ENCODE data around the gene SLC43A3.
"Not testable (repeated sequence)": the region's sequence is repeated elsewhere in the genome, so short reads cannot be mapped to it uniquely, and the experiment has no call there.

- TF ChIP-seq CTCF, POLR2A (IDR thresholded peaks at IDR 0.05): not testable (repeated sequence)
These were observed 65.5 kb downstream of the SLC43A3 start for GRCh38 chr11:57361420-57361819.

All from testis (tissue), 2 donors.